ENCODE data around the gene RFX3. TPM values are rescaled to one million over a fixed set of nuclear protein-coding genes. Genes with fewer than 3 reads are reported as not detected.

Gene RFX3
- total and polyA plus RNA-seq, 2 donors (not counting 1 experiment from before 2014, with no cell fraction given), result 2.8 to 3.1 TPM

- H3K9ac ChIP-seq (ENCODE audit: insufficient read depth, low read length), result no peak overlapping the region
- H3K4me3 ChIP-seq (replicated peaks in 1 of 4; ENCODE audit: control extremely low read depth in 1 of 4, insufficient read depth in 1 of 4, low read depth in 3 of 4, low read length in 4 of 4), result no peak overlapping the region
- no peak for DNase-seq (ENCODE audit: low read depth in 2 of 2)
- H4K20me1 ChIP-seq (ENCODE audit: control insufficient read depth, extremely low read depth, insufficient read depth, low read length), result no peaks in the 10 kb centered on the region
- H2AFZ ChIP-seq (ENCODE audit: low read length), result no peak overlapping the region
- no peaks in the 10 kb centered on the region for H3K27me3 ChIP-seq (ENCODE audit: control insufficient read depth, insufficient read depth, low read length)
- H3K36me3 ChIP-seq (ENCODE audit: control insufficient read depth, insufficient read depth, low read length), result no peaks in the 10 kb centered on the region
- TF ChIP-seq CTCF (conservative IDR thresholded peaks at IDR 0.05 in 1 of 2, IDR thresholded peaks at IDR 0.05 in 1 of 2; ENCODE audit: low read depth in 1 of 2, low read length in 2 of 2) (no peak), EZH2 (IDR thresholded peaks at IDR 0.05; ENCODE audit: low read length, missing control alignments) (no peak)
- H3K9me3 ChIP-seq (ENCODE audit: control insufficient read depth, insufficient read depth, low read depth, low read length), result no peaks in the 10 kb centered on the region
- no peaks in the 10 kb centered on the region for H3K79me2 ChIP-seq (ENCODE audit: control insufficient read depth, insufficient read depth, low read length)
- no peak overlapping the region for H3K4me2 ChIP-seq (ENCODE audit: extremely low read depth, insufficient read depth, low read length)
- H3K4me1 ChIP-seq (ENCODE audit: control insufficient read depth, extremely low read depth, insufficient read depth, low read length), result no peaks in the 10 kb centered on the region
- H3K27ac ChIP-seq (ENCODE audit: insufficient read depth, low read length), result no peak overlapping the region
Measured at GRCh38 chr9:3288686-3289085, 237.1 kb downstream of the RFX3 start.

GRCh38 chr9:3285365-3286161, 240.2 kb downstream of the RFX3 start:
- H3K4me2 ChIP-seq (ENCODE audit: extremely low read depth, insufficient read depth, low read length), result no peak overlapping the region
- H3K79me2 ChIP-seq (ENCODE audit: control insufficient read depth, insufficient read depth, low read length), result no peaks in the 10 kb centered on the region

GRCh38 chr9:3282365-3282764, 243.4 kb downstream of the RFX3 start:
- H4K20me1 ChIP-seq (ENCODE audit: control insufficient read depth, extremely low read depth, insufficient read depth, low read length), result no peaks in the 10 kb centered on the region
- no peaks in the 10 kb centered on the region for H3K27me3 ChIP-seq (ENCODE audit: control insufficient read depth, insufficient read depth, low read length)
- H3K36me3 ChIP-seq (ENCODE audit: control insufficient read depth, insufficient read depth, low read length), result no peaks in the 10 kb centered on the region
- H3K4me2 ChIP-seq (ENCODE audit: extremely low read depth, insufficient read depth, low read length), result no peak overlapping the region
- no peaks in the 10 kb centered on the region for H3K9me3 ChIP-seq (ENCODE audit: control insufficient read depth, insufficient read depth, low read depth, low read length)
- no peak overlapping the region for H2AFZ ChIP-seq (ENCODE audit: low read length)
- no peaks in the 10 kb centered on the region for H3K4me1 ChIP-seq (ENCODE audit: control insufficient read depth, extremely low read depth, insufficient read depth, low read length)
- DNase-seq (ENCODE audit: low read depth in 2 of 2), result no peak
- H3K79me2 ChIP-seq (ENCODE audit: control insufficient read depth, insufficient read depth, low read length), result no peaks in the 10 kb centered on the region
- H3K27ac ChIP-seq (ENCODE audit: insufficient read depth, low read length), result no peak overlapping the region
- no peak overlapping the region for H3K9ac ChIP-seq (ENCODE audit: insufficient read depth, low read length)
- no peak for TF ChIP-seq EZH2 (IDR thresholded peaks at IDR 0.05; ENCODE audit: low read length, missing control alignments)
- no peak overlapping the region for H3K4me3 ChIP-seq (replicated peaks in 1 of 4; ENCODE audit: control extremely low read depth in 1 of 4, insufficient read depth in 1 of 4, low read depth in 3 of 4, low read length in 4 of 4)

More at GRCh38 chr9:3285365-3286161, 240.2 kb downstream of the RFX3 start:
- H3K4me3 ChIP-seq (replicated peaks in 1 of 4; ENCODE audit: control extremely low read depth in 1 of 4, insufficient read depth in 1 of 4, low read depth in 3 of 4, low read length in 4 of 4), result no peak overlapping the region
- H3K27ac ChIP-seq (ENCODE audit: insufficient read depth, low read length), result no peak overlapping the region
- no peak overlapping the region for H2AFZ ChIP-seq (ENCODE audit: low read length)
- DNase-seq (ENCODE audit: low read depth in 2 of 2), result peak in 1 of 2 donors; percentile 76
- no peaks in the 10 kb centered on the region for H4K20me1 ChIP-seq (ENCODE audit: control insufficient read depth, extremely low read depth, insufficient read depth, low read length)
- H3K4me1 ChIP-seq (ENCODE audit: control insufficient read depth, extremely low read depth, insufficient read depth, low read length), result no peaks in the 10 kb centered on the region
- no peaks in the 10 kb centered on the region for H3K36me3 ChIP-seq (ENCODE audit: control insufficient read depth, insufficient read depth, low read length)
- TF ChIP-seq CTCF (conservative IDR thresholded peaks at IDR 0.05 in 1 of 2, IDR thresholded peaks at IDR 0.05 in 1 of 2; ENCODE audit: low read depth in 1 of 2, low read length in 2 of 2), result no peak
- no peak for TF ChIP-seq EZH2 (IDR thresholded peaks at IDR 0.05; ENCODE audit: low read length, missing control alignments)
- H3K27me3 ChIP-seq (ENCODE audit: control insufficient read depth, insufficient read depth, low read length), result no peaks in the 10 kb centered on the region
- H3K9ac ChIP-seq (ENCODE audit: insufficient read depth, low read length), result no peak overlapping the region
- H3K9me3 ChIP-seq (ENCODE audit: control insufficient read depth, insufficient read depth, low read depth, low read length), result no peaks in the 10 kb centered on the region
